SU-DHL-6 (cell line): ENCODE measurements around the gene TMOD2.

Experiments
- EZH2phosphoT487 ChIP-seq: fragments of 200-600 bp; sonication (generic), shearing (Covaris generic); conservative IDR thresholded peaks from 2 replicates; pipeline ENCODE4 v1.6.1; 2018; ENCODE audit warnings: mild to moderate bottlenecking, antibody characterized with exemption, low read length, moderate library complexity, mixed read lengths
- TF ChIP-seq, protein P1 (sequence below): fragments of 200-600 bp; sonication (generic); IDR thresholded peaks from one replicate; pipeline ENCODE4 v1.5.1; 2017; ENCODE audit warnings: antibody characterized with exemption, mild to moderate bottlenecking, low read length, moderate library complexity; ENCODE audit not compliant: insufficient read depth, poor library complexity, severe bottlenecking

DNA sequence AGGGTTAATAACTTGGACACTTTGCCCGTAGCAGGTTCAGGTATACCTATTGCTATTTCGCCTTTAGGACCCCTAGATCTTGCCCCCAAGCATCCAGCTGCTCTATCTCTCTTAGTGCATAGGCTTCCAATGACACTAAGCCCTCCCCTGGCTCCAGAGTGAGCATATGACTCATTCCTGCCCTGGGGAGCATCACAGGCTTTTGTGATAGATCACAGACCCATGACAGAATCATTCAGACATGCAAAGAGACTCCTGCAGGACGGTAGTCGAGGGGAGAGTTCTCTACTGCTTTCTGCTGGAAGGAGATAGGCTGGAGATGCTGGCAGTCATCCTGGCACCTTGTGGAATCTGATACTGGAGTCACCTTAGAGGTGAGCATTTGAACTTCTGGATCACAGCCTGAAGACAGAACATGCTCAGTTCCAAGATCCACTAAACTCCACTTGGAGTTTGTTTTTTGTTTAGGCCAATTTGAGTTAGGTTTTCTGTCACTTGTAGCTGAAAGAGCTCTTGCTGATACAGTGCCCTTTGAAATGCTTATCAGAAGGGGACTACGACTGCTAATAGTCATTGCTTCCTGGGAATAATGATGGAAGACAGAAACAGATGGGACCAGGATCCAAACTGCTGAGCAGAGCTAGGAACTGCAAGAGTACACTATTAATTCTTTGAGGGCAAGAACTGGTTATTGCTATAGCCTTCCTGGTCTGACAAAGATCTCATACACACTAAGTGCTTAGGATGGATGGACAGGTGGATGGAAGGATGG lies 24.9 kb upstream of the TMOD2 start:
- TF ChIP-seq, protein P1, sequence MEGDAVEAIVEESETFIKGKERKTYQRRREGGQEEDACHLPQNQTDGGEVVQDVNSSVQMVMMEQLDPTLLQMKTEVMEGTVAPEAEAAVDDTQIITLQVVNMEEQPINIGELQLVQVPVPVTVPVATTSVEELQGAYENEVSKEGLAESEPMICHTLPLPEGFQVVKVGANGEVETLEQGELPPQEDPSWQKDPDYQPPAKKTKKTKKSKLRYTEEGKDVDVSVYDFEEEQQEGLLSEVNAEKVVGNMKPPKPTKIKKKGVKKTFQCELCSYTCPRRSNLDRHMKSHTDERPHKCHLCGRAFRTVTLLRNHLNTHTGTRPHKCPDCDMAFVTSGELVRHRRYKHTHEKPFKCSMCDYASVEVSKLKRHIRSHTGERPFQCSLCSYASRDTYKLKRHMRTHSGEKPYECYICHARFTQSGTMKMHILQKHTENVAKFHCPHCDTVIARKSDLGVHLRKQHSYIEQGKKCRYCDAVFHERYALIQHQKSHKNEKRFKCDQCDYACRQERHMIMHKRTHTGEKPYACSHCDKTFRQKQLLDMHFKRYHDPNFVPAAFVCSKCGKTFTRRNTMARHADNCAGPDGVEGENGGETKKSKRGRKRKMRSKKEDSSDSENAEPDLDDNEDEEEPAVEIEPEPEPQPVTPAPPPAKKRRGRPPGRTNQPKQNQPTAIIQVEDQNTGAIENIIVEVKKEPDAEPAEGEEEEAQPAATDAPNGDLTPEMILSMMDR: no peak
- no peak for TF ChIP-seq EZH2phosphoT487
